Fibroblast of skin of left quadriceps (primary cell): Measurements from ENCODE around the gene NF2.
A peak's percentile ranks its signal among the peaks of the same experiment; 100 is the strongest.
"Not testable (repeated sequence)": the region's sequence is repeated elsewhere in the genome, so short reads cannot be mapped to it uniquely, and the experiment has no call there.

Source experiments
- DNase-seq, 2 experiments: peaks; one replicate each; pipeline ENCODE4 v3.0.0-alpha.2; 2013; ENCODE audit warnings: low read depth in 2 of 2

Gene NF2

GRCh38 chr22:29596408-29596807 is 7.0 kb upstream of the NF2 start:
- no peak for DNase-seq

DNA sequence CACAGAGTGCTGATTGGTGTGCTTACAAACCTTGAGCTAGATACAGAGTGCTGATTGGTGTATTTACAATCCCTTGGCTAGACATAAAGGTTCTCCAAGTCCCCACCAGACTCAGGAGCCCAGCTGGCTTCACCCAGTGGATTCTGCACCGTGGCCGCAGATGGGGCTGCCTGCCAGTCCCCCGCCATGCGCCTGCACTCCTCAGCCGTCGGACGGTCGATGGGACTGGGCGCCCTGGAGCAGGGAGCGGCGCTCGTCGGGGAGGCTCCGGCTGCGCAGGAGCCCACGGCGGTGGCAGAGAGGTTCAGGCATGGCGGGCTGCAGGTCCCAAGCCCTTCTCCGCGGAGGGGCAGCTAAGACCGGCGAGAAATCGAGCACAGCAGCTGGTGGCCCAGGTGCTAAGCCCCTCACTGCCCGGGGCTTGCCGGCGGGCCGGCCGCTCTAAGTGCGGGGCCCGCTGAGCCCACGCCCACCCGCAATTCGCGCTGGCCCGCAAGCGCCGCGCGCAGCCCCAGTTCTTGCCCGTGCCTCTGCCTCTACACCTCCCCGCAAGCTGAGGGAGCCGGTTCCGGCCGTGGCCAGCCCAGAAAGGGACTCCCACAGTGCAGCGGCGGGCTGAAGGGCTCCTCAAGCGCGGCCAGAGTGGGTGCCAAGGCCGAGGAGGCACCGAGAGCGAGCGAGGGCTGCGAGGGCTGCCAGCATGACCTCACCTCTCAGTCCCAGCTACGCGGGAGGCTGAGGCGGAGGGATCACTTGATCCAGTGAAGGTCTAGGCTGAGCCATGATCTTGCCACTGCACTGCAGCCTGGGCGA is 5.4 kb upstream of the NF2 start:
- not testable (repeated sequence) for DNase-seq

GRCh38 chr22:29598684-29599020 is 4.8 kb upstream of the NF2 start:
- no peak for DNase-seq

GRCh38 chr22:29604076-29604360 is 585 bp downstream of the NF2 start:
- no peak for DNase-seq

GRCh38 chr22:29605527-29605850 is 2.1 kb downstream of the NF2 start:
- no peak for DNase-seq

- no peak for DNase-seq
Measured at GRCh38 chr22:29606320-29606719, 2.9 kb downstream of the NF2 start.

DNA sequence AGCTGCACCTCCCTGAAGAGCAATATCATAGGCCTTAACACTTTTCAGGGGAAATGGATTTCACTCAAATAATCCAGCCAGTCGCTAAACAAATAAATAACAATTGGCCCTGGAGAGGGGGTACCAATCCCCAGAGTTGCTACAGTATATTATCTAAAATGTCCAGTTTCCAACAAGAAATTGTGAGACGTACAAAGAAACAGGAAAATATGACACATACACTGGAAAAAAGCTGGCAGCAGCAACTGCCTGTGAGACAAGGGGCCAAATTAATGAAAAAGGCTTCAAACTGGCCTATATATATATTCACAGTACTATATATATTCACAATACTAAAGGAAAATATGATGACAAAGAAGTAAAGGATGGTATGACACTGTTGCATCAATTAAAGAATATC is 4.0 kb downstream of the NF2 start:
- DNase-seq: no peak

DNA sequence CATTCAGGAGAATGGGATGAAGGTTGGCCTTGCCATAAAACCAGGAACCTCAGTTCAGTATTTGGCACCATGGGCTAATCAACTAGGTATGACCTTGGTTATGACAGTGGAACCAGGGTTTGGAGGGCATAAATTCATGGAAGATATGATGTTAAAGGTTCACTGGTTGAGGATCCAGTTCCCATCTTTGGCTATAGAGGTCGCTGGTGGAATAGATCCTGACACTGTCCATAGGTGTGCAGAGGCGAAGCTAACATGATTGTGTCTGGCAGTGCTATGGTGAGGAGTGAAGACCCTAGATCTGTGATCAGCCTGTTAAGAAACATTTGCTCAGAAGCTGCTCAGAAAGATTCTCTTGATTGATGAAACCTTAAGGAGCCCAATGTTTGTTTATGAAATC is 5.7 kb downstream of the NF2 start:
- no peak for DNase-seq

DNA sequence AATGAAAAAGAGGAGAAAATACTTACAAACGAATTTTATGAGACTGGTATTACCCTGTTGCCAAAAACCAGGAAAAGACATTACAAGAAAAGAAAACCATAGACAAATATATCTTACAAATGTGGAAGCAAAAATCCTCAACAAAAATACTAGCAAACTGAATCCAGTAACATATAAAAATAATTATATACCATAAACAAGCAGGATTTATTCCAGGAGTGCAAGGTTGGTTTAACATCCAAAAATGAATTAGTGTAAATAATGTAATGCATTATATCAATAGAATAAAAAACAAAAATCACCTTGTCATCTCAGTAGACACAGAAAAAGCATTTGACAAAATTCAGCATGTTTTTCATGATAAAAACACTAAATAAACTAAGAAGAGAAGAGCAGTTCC is 7.3 kb downstream of the NF2 start:
- DNase-seq: no peak

GRCh38 chr22:29615705-29616327 is 12.4 kb downstream of the NF2 start:
- no peak for DNase-seq

- no peak for DNase-seq
Measured at GRCh38 chr22:29617922-29618629, 14.6 kb downstream of the NF2 start.

DNA sequence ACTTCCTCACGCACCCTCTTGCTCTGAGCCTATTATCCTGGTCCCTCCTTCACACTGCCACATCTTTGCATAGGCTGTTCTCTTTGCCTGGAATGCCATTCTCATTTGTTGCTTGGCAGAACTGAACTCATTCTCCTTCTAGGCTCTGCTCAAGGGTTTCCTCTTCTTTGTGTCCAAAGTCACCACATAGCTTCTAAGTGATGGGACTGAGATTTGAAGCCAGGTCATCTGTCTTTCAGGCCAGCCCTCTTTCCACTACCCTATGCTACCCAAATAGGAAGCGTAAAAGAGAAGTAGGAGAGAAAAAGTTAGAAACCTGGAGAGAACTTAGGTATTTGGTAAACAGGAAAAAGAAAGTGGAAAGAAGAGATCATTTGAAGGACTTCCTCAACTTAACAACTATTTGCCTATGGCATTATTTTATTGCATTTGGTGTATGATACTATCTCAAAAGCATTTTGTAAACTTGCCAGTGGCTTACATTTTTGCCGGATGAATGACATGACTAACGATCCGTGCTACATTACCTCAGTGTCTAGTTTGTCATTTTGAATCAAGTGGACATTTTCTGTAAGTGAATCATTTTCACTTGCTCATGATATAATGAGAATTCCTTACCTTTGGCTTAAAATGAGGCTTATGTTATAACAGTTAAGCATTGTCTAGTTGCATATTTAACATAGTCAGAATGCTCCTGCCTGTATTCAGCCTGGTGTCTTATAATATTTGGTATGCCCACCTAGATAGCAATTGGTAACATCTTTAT is 18.5 kb downstream of the NF2 start:
- DNase-seq: peak; percentile 95

GRCh38 chr22:29623059-29623458 is 19.6 kb downstream of the NF2 start:
- no peak for DNase-seq

DNA sequence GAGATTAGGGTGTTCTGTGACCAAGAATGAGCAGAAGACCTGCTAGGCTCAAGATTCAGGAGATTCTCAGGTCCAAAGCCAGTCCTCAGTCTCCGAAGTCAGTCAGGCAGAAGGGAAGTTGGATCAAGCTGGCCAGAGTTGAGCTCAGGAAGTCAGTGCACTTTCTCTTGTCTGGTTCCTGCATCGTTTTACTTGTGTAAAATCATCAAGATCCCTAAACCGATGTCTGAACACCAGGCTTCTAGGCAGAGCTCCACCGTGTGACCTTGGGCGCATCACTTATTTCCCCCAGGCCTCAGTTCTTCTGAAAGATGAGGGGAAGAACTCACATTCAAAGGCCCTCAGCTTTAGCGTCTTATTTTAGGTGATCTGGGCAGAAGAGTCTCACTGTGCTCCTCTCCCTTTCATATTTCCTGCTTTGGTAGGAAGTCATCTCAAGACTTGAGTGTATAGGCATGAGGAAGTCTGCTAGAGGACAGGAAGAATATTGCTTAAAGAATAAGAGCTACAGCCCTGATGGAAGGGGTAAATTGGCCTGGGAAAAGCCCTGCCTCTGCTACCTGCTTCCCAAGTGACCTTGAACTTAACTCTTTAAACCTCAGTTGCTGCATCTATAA is 20.2 kb downstream of the NF2 start:
- no peak for DNase-seq

- peak; percentile 63 to 64 for DNase-seq
Measured at GRCh38 chr22:29625090-29625825, 21.8 kb downstream of the NF2 start.

GRCh38 chr22:29626497-29627195 is 23.2 kb downstream of the NF2 start:
- peak; percentile 82 to 84 for DNase-seq

- DNase-seq: no peak
Measured at GRCh38 chr22:29627196-29627535, 23.7 kb downstream of the NF2 start.

GRCh38 chr22:29628996-29629902 is 25.8 kb downstream of the NF2 start:
- no peak for DNase-seq

DNA sequence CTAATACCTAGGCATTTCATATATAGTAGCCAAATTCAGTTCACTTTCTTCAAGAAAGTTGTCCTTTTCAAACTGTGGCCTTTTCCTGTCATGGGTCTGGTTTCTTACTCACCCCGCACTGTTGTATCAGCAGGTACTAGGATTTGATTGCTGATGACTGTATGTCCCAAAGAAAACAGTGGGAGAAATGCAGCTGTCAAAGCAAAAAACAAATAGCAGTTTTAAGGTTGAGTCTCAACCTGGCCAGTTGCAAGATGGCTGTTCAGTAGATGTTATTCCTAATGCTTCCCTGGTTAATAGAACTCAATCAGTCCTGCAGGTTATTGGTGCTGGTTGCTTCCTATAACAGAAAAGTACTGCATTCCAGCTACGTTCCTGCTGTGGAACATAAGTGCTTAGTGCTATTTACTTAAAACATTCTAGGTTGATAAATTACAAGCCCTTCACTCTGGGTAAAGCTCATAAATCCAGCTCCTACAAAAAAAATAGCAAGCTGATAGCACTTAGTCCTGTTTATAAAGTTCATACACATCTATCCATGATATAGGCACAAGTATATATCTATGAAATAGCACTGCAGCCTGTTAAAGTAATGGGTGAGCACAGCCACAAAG is 26.6 kb downstream of the NF2 start:
- no peak for DNase-seq
